HCT116 (cell line): ENCODE data around the gene APBA2. TPM values are rescaled to one million over a fixed set of nuclear protein-coding genes. Genes with fewer than 3 reads are reported as not detected.

Experiments
- ATAC-seq: fragments of 200-7000 bp; cut with Tn5 transposase; 2 replicates; pipeline ENCODE4 v1.9.1; 2020; ENCODE audit warnings: mild to moderate bottlenecking, moderate library complexity
- BruUV-seq: library from RNA; stranded (reverse); fragments of 400-500 nt; replicated peaks from 2 replicates; lab custom pipeline; 2021; lab: Mats Ljungman, UMichigan
- CTCF ChIA-PET: fragments of 300-600 bp; sonication (Branson Sonifier 250); formaldehyde crosslinking; loops from one replicate; lab custom pipeline; 2021; ENCODE audit warnings: antibody characterized with exemption; lab: Charles Lee
- POLR2A ChIA-PET: fragments of 300-600, 350-600 bp; sonication (Branson Sonifier 250); formaldehyde crosslinking; loops from one replicate; lab custom pipeline; 2021; ENCODE audit warnings: antibody characterized with exemption; lab: Charles Lee
- RAD21 ChIA-PET, 2 experiments: fragments of 300-600 bp; sonication (Branson Sonifier 250); formaldehyde crosslinking; loops; one replicate each; lab custom pipeline; 2023; ENCODE audit warnings: low total read pairs in 2 of 2; ENCODE audit not compliant: uncharacterized antibody in 2 of 2, unreplicated experiment in 2 of 2, low non-redundant PET in 1 of 2; lab: Charles Lee
- DNase-seq: peaks from one replicate; pipeline ENCODE4 v3.0.0-alpha.2; 2010; ENCODE audit warnings: low read depth, low spot score
- H2AFZ ChIP-seq: fragments of 200-600 bp; shearing (Covaris generic), sonication (generic); 2 replicates; pipeline ENCODE4 v1.6.1; 2017; ENCODE audit warnings: low read depth, mixed run types, mixed read lengths, antibody characterized with exemption, low read length; ENCODE audit not compliant: poor library complexity, severe bottlenecking
- H3K27ac ChIP-seq: 2 replicates; pipeline ENCODE4 v1.5.1; 2012; ENCODE audit warnings: low read depth, low read length
- H3K27me3 ChIP-seq: fragments of 200-600 bp; sonication (generic); 2 replicates; pipeline ENCODE4 v1.6.1; 2016; ENCODE audit warnings: mixed run types, low read length, mixed read lengths; ENCODE audit not compliant: insufficient read depth
- H3K36me3 ChIP-seq, 2 experiments: fragments of 200-500 bp in 1 of 2; fragments of 200-600 bp in 1 of 2; sonication (Bioruptor generic) in 1 of 2; sonication (generic) in 1 of 2; 2 replicates each; pipeline versions ENCODE4 v1.5.1 to v1.6.1; 2014 to 2016; ENCODE audit warnings: low read length in 2 of 2, inconsistent platforms in 1 of 2, mixed read lengths in 1 of 2, mixed run types in 1 of 2; ENCODE audit not compliant: insufficient read depth in 2 of 2, control insufficient read depth in 1 of 2
- H3K4me1 ChIP-seq, 2 experiments: fragments of 200-600 bp in 1 of 2; sonication (generic) in 1 of 2; 2 replicates each; pipeline versions ENCODE4 v1.5.1 to v1.6.1; 2012 to 2017; ENCODE audit warnings: low read length in 2 of 2, inconsistent platforms in 1 of 2, mild to moderate bottlenecking in 1 of 2, mixed read lengths in 1 of 2, mixed run types in 1 of 2, moderate library complexity in 1 of 2; ENCODE audit not compliant: insufficient read depth in 2 of 2, control insufficient read depth in 1 of 2
- H3K4me2 ChIP-seq: fragments of 200-600 bp; sonication (generic); 2 replicates; pipeline ENCODE4 v1.6.1; 2017; ENCODE audit warnings: mixed run types, low read length, mixed read lengths
- H3K4me3 ChIP-seq, 2 experiments: fragments of 200-600 bp in 1 of 2; sonication (generic) in 1 of 2; replicated peaks in 1 of 2; 2 replicates each; pipeline ENCODE4 v1.5.1; 2011 to 2016; ENCODE audit warnings: low read length in 2 of 2, control low read depth in 1 of 2, low read depth in 1 of 2, mild to moderate bottlenecking in 1 of 2, mixed read lengths in 1 of 2, mixed run types in 1 of 2
- H3K79me2 ChIP-seq: fragments of 200-600 bp; sonication (generic); 2 replicates; pipeline ENCODE4 v1.6.1; 2017; ENCODE audit warnings: mild to moderate bottlenecking, mixed run types, low read length, moderate library complexity, mixed read lengths; ENCODE audit not compliant: insufficient read depth
- H3K9ac ChIP-seq: fragments of 200-600 bp; sonication (generic); 2 replicates; pipeline ENCODE4 v1.6.1; 2016; ENCODE audit warnings: low read length, mixed read lengths
- H3K9me2 ChIP-seq: fragments of 200-600 bp; sonication (generic), shearing (Covaris generic); 2 replicates; pipeline ENCODE4 v1.6.1; 2017; ENCODE audit warnings: mixed run types, mild to moderate bottlenecking, moderate library complexity; ENCODE audit not compliant: insufficient read depth
- H3K9me3 ChIP-seq, 2 experiments: fragments of 200-500 bp in 1 of 2; fragments of 200-600 bp in 1 of 2; sonication (Bioruptor generic) in 1 of 2; sonication (generic) in 1 of 2; 2 replicates each; pipeline ENCODE4 v1.6.1; 2014 to 2017; ENCODE audit warnings: low read length in 2 of 2, mixed read lengths in 2 of 2, inconsistent platforms in 1 of 2, low read depth in 1 of 2, mild to moderate bottlenecking in 1 of 2, mixed run types in 1 of 2, moderate library complexity in 1 of 2; ENCODE audit not compliant: control insufficient read depth in 1 of 2, insufficient read depth in 1 of 2
- H4K20me1 ChIP-seq: fragments of 200-600 bp; sonication (generic), shearing (Covaris generic); 2 replicates; pipeline ENCODE4 v1.6.1; 2017; ENCODE audit warnings: mixed run types, mild to moderate bottlenecking, moderate library complexity; ENCODE audit not compliant: insufficient read depth
- ATF3 ChIP-seq: IDR thresholded peaks from 2 replicates; pipeline ENCODE4 v1.6.1; 2012
- CBX3 ChIP-seq: IDR thresholded peaks from 2 replicates; pipeline ENCODE4 v1.6.1; 2012; ENCODE audit warnings: low read depth
- CEBPB ChIP-seq: IDR thresholded peaks from 2 replicates; pipeline ENCODE4 v1.6.1; 2012; ENCODE audit warnings: low read depth
- CTCF ChIP-seq, 3 experiments: fragments of 200-600 bp in 1 of 3; sonication (generic) in 1 of 3; IDR thresholded peaks in 2 of 3; conservative IDR thresholded peaks in 1 of 3; 2 replicates each; pipeline ENCODE4 v1.5.1; 2012 to 2017; ENCODE audit warnings: low read depth in 2 of 3, low read length in 2 of 3, antibody characterized with exemption in 1 of 3, borderline replicate concordance in 1 of 3, control low read depth in 1 of 3, mild to moderate bottlenecking in 1 of 3, mixed read lengths in 1 of 3, mixed run types in 1 of 3, moderate library complexity in 1 of 3; ENCODE audit not compliant: insufficient read depth in 1 of 3
- EZH2 ChIP-seq: fragments of 200-600 bp; sonication (generic); IDR thresholded peaks from 2 replicates; pipeline ENCODE4 v1.6.1; 2017; ENCODE audit warnings: antibody characterized with exemption, mixed run types
- EZH2phosphoT487 ChIP-seq: fragments of 200-600 bp; IDR thresholded peaks from 2 replicates; pipeline ENCODE4 v1.6.1; 2018; ENCODE audit warnings: antibody characterized with exemption, borderline replicate concordance
- FOSL1 ChIP-seq: IDR thresholded peaks from 2 replicates; pipeline ENCODE4 v1.6.1; 2012; ENCODE audit warnings: low read depth
- JUND ChIP-seq: IDR thresholded peaks from 2 replicates; pipeline ENCODE4 v1.6.1; 2012
- MAX ChIP-seq: IDR thresholded peaks from 2 replicates; pipeline ENCODE4 v1.6.1; 2012
- POLR2A ChIP-seq: IDR thresholded peaks from 2 replicates; pipeline ENCODE4 v1.7.0; 2011; ENCODE audit warnings: borderline replicate concordance; ENCODE audit not compliant: insufficient read depth, insufficient read length; ENCODE audit errors: extremely low read depth
- POLR2AphosphoS5 ChIP-seq: IDR thresholded peaks from 2 replicates; pipeline ENCODE4 v1.6.1; 2011; ENCODE audit warnings: mild to moderate bottlenecking, low read depth, low read length, moderate library complexity
- REST ChIP-seq: IDR thresholded peaks from 2 replicates; pipeline ENCODE4 v1.6.1; 2012; ENCODE audit warnings: low read depth
- SP1 ChIP-seq: IDR thresholded peaks from 2 replicates; pipeline ENCODE4 v1.6.1; 2012; ENCODE audit warnings: low read depth
- SRF ChIP-seq: IDR thresholded peaks from 2 replicates; pipeline ENCODE4 v1.6.1; 2012; ENCODE audit warnings: low read depth
- YY1 ChIP-seq: IDR thresholded peaks from 2 replicates; pipeline ENCODE4 v1.6.1; 2011; ENCODE audit warnings: low read length, low read depth, moderate library complexity, mild to moderate bottlenecking; ENCODE audit not compliant: insufficient replicate concordance; ENCODE audit errors: extremely low read depth
- ZBTB33 ChIP-seq: IDR thresholded peaks from 2 replicates; pipeline ENCODE4 v1.6.1; 2011; ENCODE audit warnings: mild to moderate bottlenecking, low read length, moderate library complexity; ENCODE audit not compliant: insufficient replicate concordance; ENCODE audit errors: extremely low read depth
- ZFX ChIP-seq: fragments of 450-650 bp; IDR thresholded peaks from 2 replicates; pipeline ENCODE4 v1.6.1; 2017
- ZNF274 ChIP-seq: fragments of 200-500 bp; sonication (Bioruptor generic); IDR thresholded peaks from 2 replicates; pipeline ENCODE4 v1.6.1; 2014; ENCODE audit warnings: mild to moderate bottlenecking, low read depth, low read length, inconsistent platforms
- intact Hi-C: fragments of 100-400 bp; cut with micrococcal nuclease; formaldehyde crosslinking; loops from 2 replicates; pipeline ENCODE4 v1.10.0; 2022
- total RNA-seq: library from RNA; stranded (reverse); gene quantifications from one replicate; pipeline ENCODE4 v1.2.1, GENCODE V29; 2021; ENCODE audit not compliant: unreplicated experiment

APBA2 gene
- total RNA-seq, 1 experiment from 2014 or later, result 0.47 TPM

- ChIA-PET RAD21 (no interaction called here), POLR2A (no interaction called here), CTCF (no interaction called here)
- no peaks in the 10 kb centered on the region for H3K9me3 ChIP-seq
- TF ChIP-seq ZNF274 (no peak), REST (no peak), CBX3 (no peak), SRF (no peak), EZH2phosphoT487 (no peak), FOSL1 (no peak), EZH2 (no peak), MAX (no peak), ZFX (no peak), CEBPB (no peak), POLR2AphosphoS5 (no peak), JUND (no peak), ATF3 (no peak), YY1 (no peak), CTCF (IDR thresholded peaks at IDR 0.05 in 2 of 3, conservative IDR thresholded peaks at IDR 0.05 in 1 of 3; ENCODE audit: borderline replicate concordance in 1 of 3, insufficient read depth in 1 of 3, low read depth in 2 of 3, low read length in 2 of 3) (no peak), POLR2A (no peak), ZBTB33 (no peak), SP1 (no peak)
- intact Hi-C loops, result no loop called here
- H3K4me2 ChIP-seq, result no peak overlapping the region
- no peaks in the 10 kb centered on the region for H4K20me1 ChIP-seq
- no peak overlapping the region for H3K9ac ChIP-seq
- no peaks in the 10 kb centered on the region for H3K27me3 ChIP-seq
- ATAC-seq, result no peak
- no peaks in the 10 kb centered on the region for H3K79me2 ChIP-seq
- no peak overlapping the region for H3K4me3 ChIP-seq
- no peaks in the 10 kb centered on the region; a peak in 1 of 4 replicates for H3K4me1 ChIP-seq
- BruUV-seq, result no TSS peak
- no peak overlapping the region for H2AFZ ChIP-seq
- H3K27ac ChIP-seq, result no peak overlapping the region
- H3K36me3 ChIP-seq, result no peaks in the 10 kb centered on the region
- no peaks in the 10 kb centered on the region for H3K9me2 ChIP-seq
- no peak for DNase-seq
These were observed 3.1 kb downstream of the APBA2 start for GRCh38 chr15:28888900-28889299.
